ENCODE data around the gene IL12B.
"Not testable (repeated sequence)": the region's sequence is repeated elsewhere in the genome, so short reads cannot be mapped to it uniquely, and the experiment has no call there.

IL12B gene

DNA sequence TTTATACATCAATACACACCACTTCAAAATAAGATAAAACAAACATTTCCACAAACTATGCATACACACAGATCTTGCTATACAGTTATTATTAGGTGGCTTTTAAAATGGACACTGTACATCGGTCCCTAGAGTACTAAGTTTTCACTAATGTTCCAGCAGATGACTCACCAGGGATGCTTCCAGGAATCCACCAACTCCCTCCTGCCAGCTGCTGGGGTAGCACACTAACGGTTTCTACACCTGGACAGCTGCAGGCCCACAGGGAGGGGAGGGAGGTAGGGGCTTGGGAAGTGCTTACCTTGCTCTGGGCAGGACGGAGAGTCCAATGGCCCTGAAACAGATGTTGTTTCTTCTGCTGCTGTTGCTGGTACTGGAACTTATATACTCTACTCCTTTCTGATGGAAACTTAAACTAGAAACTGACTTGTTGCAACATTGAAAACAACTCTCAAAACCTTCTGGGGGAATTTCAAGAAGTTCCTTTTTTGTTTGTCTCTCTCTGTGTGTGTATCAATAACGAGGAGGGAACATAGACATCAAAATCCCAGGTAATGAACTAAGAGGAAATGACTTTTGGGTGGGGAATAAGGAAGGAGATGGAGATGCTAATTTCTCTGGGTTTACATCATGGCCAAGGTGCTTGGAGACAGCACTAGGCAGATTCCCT is at the start of gene IL12B:
Gene IL12B (minus strand): TSS at position 357 of the 670 bp plus-strand sequence. CDS start 3,705 bp downstream, outside the sequence.
- no peak for DNase-seq (ENCODE audit: low read depth, low spot score)

DNA sequence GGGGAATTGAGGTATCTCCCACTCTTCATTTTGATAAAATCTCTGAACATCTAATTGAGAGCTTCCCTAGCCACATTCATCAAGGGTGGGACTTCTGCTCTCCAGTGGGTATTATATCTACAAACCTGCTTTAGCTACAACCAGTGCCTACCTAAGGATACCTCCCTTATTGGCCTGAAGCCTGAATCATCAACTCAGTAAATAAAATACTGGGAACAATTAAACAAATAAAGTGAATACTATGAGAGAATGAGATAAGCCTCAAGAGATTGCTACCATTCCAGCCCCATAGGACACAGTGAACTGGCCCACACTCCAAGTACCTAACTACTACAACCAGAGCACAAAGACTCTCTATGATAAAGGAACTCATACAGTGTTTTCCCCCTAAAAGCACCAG is 47.4 kb upstream of the IL12B start:
- no peak for DNase-seq (ENCODE audit: low read depth, low spot score)

DNA sequence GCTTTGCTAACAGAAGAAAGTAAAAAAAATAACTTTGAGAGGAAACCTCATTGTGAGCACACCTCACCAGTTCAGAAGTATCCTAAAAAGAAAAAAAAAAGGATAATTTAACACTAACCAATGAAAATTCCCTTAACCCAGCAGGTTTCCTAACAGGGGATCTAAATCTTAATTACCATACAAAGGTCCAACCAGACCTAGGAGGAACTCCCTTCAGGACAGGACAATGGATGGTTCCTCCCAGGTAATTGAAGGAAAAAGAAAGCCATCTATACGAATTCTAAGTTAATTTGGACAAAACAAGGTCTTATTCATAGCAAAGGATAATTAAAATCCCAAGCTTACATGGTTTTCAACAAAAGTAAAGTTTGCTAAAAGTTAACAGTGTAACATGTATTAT is 37.6 kb upstream of the IL12B start:
- not testable (repeated sequence) for DNase-seq (ENCODE audit: low read depth, low spot score)

DNA sequence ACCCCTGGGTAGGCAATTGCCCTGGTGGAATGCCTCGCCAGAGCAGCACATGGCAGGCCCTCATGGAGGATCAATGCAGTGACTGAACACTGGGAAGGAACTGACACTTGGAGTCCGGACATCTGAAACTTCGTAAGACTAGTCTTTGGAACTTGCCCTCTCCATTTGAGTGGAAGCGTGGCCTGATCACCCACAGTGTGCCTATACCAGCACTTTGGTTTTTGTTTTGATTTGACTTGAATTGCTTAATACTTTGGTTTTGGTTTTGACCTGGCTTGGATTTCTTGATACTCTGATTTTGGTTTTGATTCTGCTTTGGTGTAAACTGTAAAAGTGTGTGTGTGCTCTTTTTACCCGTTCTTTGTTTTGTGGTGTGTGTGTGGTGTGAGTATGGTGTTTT is 36.5 kb upstream of the IL12B start:
- not testable (repeated sequence) for DNase-seq (ENCODE audit: low read depth, low spot score)

DNA sequence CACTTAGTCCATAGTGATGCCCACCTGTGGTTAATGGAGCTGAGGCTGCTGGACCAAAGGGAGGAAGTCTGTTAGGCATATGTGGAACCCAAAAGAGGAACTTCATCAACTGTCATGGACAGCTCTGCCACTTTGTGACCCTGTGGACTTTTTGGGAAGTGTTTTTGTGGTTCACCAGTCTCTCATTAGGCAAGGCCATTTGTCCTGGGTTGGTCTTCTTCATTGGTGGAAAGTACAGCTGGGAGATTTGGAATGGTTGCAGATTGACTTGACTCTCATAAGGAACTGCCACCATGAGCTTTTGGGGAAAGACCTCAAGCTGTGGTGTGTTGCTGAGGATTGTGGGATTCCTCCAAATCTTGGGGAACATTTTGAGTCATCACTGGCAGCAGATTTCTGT is 31.9 kb upstream of the IL12B start:
- DNase-seq (ENCODE audit: low read depth, low spot score) = no peak

DNA sequence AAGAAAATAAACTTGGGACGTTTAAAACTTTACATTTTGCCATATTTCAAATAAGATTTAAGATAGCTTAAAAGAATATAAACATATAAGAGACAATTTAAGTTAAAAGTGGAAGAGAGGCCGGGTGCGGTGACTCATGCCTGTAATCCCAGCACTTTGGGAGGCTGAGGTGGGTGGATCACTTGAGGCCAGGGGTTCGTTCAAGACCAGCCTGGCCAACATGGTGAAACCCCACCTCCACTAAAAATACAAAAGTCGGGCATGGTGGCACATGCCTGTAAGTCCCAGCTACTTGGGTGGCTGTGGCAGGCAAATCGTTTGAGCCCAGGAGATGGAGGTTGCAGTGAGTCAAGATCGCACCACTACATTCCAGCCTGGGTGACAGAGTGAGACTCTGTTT is 29.6 kb upstream of the IL12B start:
- not testable (repeated sequence) for DNase-seq (ENCODE audit: low read depth, low spot score)

DNA sequence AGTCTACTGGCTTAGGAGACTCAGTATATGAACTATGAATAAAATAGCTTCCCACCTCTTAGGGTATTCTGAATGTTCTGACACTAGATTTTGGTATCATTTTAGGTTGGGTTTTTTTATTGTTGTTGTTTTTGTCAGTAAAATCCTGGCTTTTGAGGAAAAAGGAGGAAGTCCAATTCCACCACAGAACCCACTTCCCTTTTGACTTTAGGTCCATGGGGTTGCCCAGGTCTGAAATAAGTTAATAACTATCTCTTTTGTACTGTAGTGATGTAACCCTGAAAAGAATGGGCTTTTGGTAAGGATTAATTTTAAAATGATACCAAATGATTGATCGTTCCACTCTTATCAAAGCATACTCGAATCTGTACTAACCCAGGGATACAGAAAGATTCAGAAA is 29.1 kb upstream of the IL12B start:
- no peak for DNase-seq (ENCODE audit: low read depth, low spot score)

DNA sequence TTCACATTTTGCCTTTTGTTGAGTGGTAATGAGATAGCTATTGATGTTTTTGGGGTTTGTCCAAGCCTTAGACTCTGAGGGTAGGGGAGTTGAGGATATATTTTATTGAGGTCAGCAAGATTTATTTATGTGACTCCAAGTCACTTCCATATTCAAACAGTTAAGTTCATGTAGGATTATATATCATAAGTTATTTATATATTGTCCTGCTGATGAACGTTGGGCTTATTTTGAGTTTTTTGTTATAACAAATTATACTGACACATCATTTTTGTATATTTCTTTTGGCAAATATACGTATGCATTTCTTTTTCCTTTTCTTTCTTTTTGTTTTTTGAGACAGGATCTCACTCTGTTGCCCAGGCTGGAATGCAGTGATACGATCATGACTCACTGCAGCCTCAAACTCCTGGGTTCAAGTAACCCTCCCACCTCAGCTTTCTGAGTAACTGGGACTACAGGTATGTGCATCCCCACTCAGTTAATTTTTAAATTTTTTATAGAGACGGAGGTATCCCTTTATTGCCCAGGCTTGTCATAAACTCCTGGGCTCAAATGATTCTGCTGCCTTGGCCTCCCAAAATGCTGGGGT is 23.5 kb upstream of the IL12B start:
- DNase-seq (ENCODE audit: low read depth, low spot score) = no peak

DNA sequence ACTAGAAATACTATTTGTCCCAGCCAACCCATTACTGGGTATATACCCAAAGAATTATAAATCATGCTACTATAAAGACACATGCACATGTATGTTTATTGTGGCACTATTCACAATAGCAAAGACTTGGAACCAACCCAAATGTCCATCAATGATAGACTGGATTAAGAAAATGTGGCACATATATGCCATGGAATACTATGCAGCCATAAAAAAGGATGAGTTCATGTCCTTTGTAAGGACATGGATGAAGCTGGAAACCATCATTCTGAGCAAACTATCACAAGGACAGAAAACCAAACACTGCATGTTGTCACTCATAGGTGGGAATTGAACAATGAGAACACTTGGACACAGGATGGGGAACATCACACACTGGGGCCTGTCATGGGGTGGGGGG is 20.4 kb upstream of the IL12B start:
- DNase-seq (ENCODE audit: low read depth, low spot score) = not testable (repeated sequence)

DNA sequence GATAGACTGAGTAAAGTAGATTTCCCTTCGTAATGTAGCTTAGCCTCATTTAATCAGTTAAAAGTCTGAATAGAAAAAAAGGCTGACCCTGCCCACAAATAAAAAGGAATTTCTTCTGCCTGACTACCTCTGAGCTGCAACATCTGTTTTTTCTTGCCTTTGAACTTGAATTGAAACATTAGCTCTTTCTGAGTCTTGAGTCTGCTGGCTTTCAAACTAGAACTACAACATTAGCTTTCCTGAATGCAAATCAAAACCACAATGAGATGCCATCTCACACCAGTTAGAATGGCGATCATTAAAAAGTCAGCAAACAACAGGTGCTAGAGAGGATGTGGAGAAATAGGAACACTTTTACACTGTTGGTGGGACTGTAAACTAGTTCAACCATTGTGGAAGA is 19.9 kb upstream of the IL12B start:
- DNase-seq (ENCODE audit: low read depth, low spot score) = not testable (repeated sequence)

DNA sequence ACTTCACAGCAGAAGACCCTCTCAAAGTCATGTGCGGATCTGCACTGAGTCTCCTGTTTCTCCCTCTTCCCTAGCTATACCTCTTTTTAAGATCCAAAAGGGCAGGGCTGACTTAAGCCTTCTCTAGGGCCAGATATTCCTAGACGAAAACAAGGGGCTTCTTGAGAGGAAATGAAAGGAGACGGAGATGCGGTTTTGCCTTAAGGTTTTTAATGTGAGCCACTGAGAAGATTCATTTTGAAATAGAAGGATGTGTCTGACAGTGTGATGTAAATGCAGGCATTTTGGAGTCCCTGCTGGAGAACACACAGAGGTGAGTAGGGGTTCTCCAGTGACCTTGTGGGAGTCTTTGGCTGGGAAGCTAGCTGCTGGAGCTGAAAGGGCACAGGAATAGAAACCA is 15.6 kb upstream of the IL12B start:
- no peak for DNase-seq (ENCODE audit: low read depth, low spot score)

DNA sequence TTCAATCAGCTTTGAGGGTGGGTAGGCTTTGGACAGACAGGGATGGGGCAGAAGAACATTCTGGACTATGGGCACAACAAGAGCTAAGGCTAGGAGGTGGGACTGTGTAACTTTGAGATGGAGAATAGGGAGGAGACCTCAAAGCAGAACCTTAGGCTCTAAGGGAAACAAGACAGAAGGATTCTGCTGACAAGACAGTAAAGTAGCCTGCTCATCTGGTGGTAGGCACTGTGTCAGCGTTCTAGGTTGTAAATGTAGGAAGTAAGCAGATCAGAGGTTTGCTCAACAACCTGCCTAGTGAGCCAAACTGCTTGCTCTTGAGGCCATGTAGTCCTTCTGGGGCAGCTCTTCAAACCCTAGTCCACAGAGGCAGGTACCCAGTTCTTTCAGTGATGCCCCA is 15.0 kb upstream of the IL12B start:
- DNase-seq (ENCODE audit: low read depth, low spot score) = no peak

DNA sequence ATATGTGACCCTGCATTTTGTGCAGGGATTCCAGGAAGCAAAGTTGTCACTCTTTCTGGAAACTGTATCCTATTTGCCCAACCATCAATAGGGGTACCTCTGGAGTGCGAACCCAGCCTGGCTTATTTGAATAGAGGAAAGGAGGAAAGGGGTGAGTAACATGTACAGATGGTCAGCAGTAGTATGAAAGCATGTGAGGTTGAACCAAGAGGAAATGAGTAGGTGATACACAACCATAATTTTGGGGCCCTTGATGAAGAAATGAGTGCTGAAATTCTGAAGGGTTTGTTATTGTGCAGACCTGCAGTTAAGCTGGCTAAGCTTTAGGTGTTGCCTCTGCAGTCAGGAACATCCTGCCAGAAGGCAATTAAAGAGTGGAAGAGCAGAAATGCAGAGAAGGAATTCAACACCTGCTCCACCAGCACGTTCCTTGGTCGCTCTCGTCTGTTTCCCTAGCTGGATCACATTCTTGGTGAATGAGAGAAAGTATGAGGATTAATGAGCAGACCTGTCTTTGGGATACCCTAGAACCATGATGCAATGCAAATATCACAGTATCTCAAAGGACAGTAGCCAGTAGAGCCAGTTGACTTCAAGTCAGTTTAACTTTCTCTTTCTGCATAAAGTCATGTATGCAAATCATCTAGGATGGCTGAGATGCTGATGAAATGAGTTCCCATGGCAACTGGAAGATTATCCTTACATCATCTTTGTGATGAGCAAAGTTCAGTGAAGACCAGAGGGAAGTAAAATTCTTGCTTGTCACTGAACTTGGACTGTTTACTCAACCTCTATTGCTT is 13.2 kb upstream of the IL12B start:
- DNase-seq (ENCODE audit: low read depth, low spot score) = no peak

DNA sequence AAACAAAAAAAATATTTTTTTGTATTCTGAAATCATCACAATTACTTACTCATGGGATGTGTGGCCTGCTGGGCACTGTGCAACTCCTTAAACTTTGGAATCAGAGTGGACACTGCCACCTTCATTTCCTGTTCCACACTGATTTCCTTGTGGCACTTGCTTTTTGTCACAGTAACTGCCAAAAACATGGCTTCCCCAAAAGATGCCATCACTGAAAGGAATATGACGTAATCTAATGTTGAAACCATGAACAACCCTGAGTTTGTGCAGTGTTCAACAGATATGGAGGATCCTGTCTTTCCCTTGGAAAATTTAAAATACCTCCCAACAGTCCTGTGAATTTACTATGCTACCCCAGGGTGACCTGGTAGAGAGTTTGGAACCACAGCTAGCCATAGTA is 12.6 kb upstream of the IL12B start:
- no peak for DNase-seq (ENCODE audit: low read depth, low spot score)

DNA sequence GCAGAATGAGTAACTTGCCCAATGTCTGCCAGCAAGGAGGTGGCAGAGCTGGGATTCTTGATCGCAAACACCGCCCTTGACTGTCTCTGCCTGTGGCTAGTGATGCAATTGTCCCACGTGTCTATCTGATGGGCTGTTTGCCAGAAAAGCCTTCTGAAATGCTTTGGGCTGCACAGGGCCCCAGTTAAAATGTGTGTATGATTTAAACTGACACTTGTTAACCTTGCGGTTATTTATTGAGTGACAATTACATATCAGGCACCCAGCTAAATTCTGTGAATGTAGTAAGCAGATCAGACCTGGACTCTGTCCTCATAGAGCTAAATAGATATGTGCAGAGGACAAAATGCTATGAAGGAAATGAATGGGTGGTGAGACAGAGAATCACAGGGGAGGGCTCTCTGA is 11.6 kb upstream of the IL12B start:
- DNase-seq (ENCODE audit: low read depth, low spot score) = no peak

DNA sequence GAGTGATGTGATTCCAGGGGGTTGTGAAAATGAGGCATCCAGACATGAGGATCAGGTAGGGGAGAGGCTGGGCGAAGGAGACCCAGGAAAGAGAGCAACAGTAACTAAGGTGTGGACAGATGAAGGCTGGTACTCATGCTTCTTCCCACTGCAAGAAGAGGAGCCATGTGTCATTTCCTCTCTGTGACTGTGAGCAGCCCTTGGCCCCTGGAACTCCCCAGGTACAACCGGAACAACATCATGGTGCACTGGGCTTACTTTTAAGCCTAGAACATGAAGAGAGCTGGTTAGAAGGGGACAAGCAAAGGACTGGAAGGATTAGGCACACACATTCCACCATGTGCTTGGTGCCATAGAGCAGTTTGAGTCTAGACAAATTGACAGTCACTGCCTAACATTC is 10.9 kb upstream of the IL12B start:
- no peak for DNase-seq (ENCODE audit: low read depth, low spot score)

DNA sequence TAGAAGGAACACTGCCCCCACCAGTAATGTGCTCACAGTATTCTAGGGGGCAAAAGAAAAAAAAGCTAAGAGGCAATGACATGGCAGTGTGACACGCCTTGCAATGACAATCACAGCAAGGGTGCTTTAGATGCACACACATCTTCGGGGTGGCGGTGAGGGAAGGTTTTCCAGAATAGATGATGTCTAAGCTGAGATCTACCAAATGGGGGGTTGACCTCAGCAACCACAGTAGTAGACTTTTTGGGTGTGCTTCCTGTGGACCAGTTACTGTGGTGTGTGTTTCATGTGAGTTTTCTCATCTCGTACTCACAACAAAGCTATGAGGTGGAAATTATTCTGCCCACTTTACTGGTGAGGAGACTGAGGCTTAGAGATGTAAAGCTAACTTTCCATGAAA is 10.2 kb upstream of the IL12B start:
- no peak for DNase-seq (ENCODE audit: low read depth, low spot score)

DNA sequence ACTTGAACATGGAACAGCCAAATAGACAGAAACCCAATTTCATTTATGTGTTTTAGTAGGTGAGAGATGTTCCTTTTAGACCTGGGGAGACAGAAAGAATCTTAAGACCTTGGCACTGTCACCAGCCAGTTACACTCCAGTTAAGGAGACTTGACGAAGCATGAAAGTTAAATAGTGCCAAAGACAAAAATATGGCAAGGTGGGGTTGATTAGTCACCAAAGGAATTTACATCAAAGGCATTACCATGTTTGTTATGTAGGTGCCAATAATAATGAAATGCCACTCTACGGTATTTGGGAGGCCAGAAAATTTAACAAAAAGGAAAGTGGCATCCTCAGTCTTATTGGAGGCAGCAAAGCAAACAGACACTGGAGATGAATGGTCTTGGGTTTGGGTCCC is 9.2 kb upstream of the IL12B start:
- DNase-seq (ENCODE audit: low read depth, low spot score) = no peak

DNA sequence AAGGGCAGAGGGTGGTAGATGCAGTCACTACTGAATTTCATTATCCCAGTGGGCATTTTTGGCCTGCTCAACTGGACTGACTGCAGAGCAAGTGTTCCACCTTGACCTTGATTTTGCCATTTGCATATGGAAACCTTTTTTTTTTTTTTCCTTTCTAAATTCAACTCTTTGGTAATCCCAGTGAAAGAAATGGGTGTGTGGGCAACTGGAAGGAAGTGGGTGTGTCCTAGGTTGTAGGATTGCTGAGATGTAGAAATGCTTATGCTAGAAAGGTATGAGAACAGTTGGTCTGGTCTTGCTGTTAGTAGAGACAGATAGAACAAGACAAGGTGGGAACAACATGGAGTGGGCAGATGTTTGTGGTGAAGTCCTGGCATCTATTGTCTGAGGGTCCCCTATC is 7.8 kb upstream of the IL12B start:
- no peak for DNase-seq (ENCODE audit: low read depth, low spot score)

DNA sequence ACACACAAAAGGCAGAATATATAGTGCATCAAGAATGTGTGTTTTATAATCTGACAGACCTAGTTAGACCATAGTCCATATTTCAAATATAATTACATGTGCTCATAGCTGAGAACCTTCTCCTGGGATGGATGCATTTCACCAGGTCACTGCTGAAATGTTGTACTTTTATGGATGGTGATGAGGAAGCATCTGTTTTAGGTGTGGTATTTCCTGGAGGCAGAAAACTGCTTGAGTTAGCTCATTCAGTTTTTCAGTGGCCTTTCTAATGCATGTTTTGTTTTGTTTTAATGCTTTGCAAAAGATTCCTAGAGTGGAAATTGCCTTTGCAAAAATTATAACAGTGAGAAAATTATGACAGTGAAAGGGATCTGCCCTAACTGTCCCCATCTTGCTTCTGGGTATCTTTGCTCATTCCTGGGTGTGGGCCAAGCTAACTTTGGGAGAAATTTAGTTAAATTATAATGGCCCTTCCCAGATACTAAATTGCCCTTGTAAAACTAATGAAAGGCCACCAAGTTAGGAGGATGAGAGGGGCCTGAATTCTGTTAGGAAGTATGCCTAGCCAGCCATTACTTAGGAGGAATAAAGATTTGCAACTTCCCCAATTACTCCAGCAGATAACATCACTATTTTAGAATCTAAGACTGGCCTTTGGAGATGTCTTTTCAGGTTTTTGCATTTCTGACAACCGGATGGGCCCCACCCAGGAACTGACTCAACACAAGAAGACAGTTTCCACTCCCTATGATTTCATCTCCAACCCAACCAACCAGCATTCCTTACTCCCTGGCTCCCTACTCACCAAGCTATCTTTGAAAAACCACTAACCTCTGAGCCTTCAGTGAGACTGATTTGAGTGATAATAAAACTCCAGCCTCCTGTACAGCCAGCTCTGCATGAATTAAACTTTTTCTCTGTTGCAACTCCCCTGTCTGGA is 7.0 kb upstream of the IL12B start:
- DNase-seq (ENCODE audit: low read depth, low spot score) = no peak

DNA sequence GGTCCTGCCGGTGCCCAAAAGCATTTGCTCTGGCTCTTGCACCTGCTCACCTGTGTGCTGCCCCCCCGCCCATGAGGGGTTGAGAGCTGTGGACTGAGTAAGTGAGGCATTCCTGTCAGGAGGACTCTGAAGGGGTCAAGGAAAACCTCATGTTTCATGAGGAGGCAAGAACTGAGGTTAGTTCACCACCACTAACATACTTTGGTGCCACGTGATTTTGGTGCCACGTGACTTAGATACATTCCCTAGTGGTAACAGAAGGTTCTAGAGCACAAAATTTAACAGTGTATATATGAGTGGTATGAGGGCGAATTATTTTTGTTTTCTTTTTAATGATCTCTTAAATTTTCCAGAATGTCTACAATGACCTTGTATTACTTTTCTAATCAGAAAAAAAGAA is 6.3 kb upstream of the IL12B start:
- no peak for DNase-seq (ENCODE audit: low read depth, low spot score)

DNA sequence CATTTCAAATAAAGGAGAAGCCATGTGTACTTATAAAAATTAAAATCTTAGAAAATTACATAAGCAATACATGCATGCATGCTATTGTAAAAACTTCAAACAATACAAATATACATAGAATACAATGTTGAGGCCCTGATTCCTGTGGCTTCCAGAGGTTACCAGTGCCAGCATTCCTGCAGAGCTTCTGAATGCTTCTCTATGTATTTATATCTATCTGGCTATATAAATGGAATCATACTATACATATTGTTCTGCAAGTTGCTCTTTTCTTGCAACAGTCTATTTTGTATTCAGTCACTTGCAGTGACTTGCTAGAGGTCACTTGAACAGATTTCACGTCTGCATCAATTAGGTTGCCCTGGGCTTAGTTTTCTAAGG is 3.2 kb upstream of the IL12B start:
- DNase-seq (ENCODE audit: low read depth, low spot score) = no peak

All from brain pericyte (primary cell).